ENCODE results near the gene KCMF1. TPM values are rescaled to one million over a fixed set of nuclear protein-coding genes. Genes with fewer than 3 reads are reported as not detected.

Gene KCMF1
- polyA plus RNA-seq, 1 donor (not counting 4 experiments of a cell fraction or from before 2014, with no cell fraction given), result 111 TPM

GRCh38 chr2:84925724-84926376 is 45.1 kb upstream of the KCMF1 start:
- dilution Hi-C loops (cut with MboI; ENCODE audit: extremely low pct_ligation_motif_present, low sequenced_read_pairs), result no loop called here
- no peaks in the 10 kb centered on the region for H4K20me1 ChIP-seq (ENCODE audit: control insufficient read depth, extremely low read depth, insufficient read depth, low read length)
- peak overlapping the region; percentile 90 for H3K4me2 ChIP-seq (ENCODE audit: control insufficient read depth, extremely low read depth, insufficient read depth, low read depth, low read length)
- TF ChIP-seq, protein P1, sequence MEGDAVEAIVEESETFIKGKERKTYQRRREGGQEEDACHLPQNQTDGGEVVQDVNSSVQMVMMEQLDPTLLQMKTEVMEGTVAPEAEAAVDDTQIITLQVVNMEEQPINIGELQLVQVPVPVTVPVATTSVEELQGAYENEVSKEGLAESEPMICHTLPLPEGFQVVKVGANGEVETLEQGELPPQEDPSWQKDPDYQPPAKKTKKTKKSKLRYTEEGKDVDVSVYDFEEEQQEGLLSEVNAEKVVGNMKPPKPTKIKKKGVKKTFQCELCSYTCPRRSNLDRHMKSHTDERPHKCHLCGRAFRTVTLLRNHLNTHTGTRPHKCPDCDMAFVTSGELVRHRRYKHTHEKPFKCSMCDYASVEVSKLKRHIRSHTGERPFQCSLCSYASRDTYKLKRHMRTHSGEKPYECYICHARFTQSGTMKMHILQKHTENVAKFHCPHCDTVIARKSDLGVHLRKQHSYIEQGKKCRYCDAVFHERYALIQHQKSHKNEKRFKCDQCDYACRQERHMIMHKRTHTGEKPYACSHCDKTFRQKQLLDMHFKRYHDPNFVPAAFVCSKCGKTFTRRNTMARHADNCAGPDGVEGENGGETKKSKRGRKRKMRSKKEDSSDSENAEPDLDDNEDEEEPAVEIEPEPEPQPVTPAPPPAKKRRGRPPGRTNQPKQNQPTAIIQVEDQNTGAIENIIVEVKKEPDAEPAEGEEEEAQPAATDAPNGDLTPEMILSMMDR (optimal IDR thresholded peaks at IDR 0.05 in 1 of 3, IDR thresholded peaks at IDR 0.05 in 1 of 3, conservative IDR thresholded peaks at IDR 0.05 in 1 of 3; ENCODE audit: extremely low read depth in 1 of 3, insufficient read depth in 2 of 3, low read length in 3 of 3), result peak; percentile 91 to 97 (median 97)
- no peak for TF ChIP-seq EZH2 (IDR thresholded peaks at IDR 0.05; ENCODE audit: low read length)
- H3K4me3 ChIP-seq (ENCODE audit: control insufficient read depth in 2 of 3, extremely low read depth in 1 of 3, insufficient read depth in 2 of 3, low read depth in 1 of 3, low read length in 3 of 3), result peak overlapping the region; percentile 32 to 65 (median 40)
- H3K4me1 ChIP-seq (ENCODE audit: control insufficient read depth, extremely low read depth, insufficient read depth, low read length), result peaks cover 34% of the 10 kb centered on the region
- peak overlapping the region; percentile 92 for H3K27ac ChIP-seq (ENCODE audit: control insufficient read depth, insufficient read depth, low read length)
- H3K9ac ChIP-seq (ENCODE audit: control insufficient read depth, extremely low read depth, insufficient read depth, low read length), result peak overlapping the region; percentile 64
- FAIRE-seq (peak; percentile 60), DNase-seq (ENCODE audit: low read depth, low spot score) (peak; percentile 82)
- H3K27me3 ChIP-seq (ENCODE audit: control insufficient read depth, extremely low read depth, insufficient read depth, low read length), result no peaks in the 10 kb centered on the region
- no peaks in the 10 kb centered on the region for H3K36me3 ChIP-seq (ENCODE audit: control insufficient read depth in 2 of 2, extremely low read depth in 1 of 2, insufficient read depth in 2 of 2, low read length in 2 of 2)
- H3K79me2 ChIP-seq (ENCODE audit: control insufficient read depth, insufficient read depth, low read length), result no peaks in the 10 kb centered on the region
- peak overlapping the region; percentile 75 for H2AFZ ChIP-seq (ENCODE audit: control insufficient read depth, low read length)
- H3K9me3 ChIP-seq (ENCODE audit: control insufficient read depth, low read depth, low read length), result no peaks in the 10 kb centered on the region
- no peaks in the 10 kb centered on the region for H3K9me1 ChIP-seq (ENCODE audit: control insufficient read depth, extremely low read depth, insufficient read depth, low read length)

- dilution Hi-C loops (cut with MboI; ENCODE audit: extremely low pct_ligation_motif_present, low sequenced_read_pairs), result no loop called here
- Histone ChIP-seq H3K4me2 (ENCODE audit: control insufficient read depth, extremely low read depth, insufficient read depth, low read depth, low read length) (peak overlapping the region; percentile 90), H3K27ac (ENCODE audit: control insufficient read depth, insufficient read depth, low read length) (no peak overlapping the region)
Observed at GRCh38 chr2:84927275-84927627, 43.7 kb upstream of the KCMF1 start.

More at GRCh38 chr2:84927275-84927627, 43.7 kb upstream of the KCMF1 start:
- Histone ChIP-seq H3K27me3 (ENCODE audit: control insufficient read depth, extremely low read depth, insufficient read depth, low read length) (no peaks in the 10 kb centered on the region), H3K79me2 (ENCODE audit: control insufficient read depth, insufficient read depth, low read length) (no peaks in the 10 kb centered on the region), H4K20me1 (ENCODE audit: control insufficient read depth, extremely low read depth, insufficient read depth, low read length) (no peaks in the 10 kb centered on the region), H3K9ac (ENCODE audit: control insufficient read depth, extremely low read depth, insufficient read depth, low read length) (no peak overlapping the region), H3K9me1 (ENCODE audit: control insufficient read depth, extremely low read depth, insufficient read depth, low read length) (no peaks in the 10 kb centered on the region), H3K4me3 (ENCODE audit: control insufficient read depth in 2 of 3, extremely low read depth in 1 of 3, insufficient read depth in 2 of 3, low read depth in 1 of 3, low read length in 3 of 3) (peak overlapping the region; percentile 40 to 68 (median 65)), H2AFZ (ENCODE audit: control insufficient read depth, low read length) (no peak overlapping the region), H3K36me3 (ENCODE audit: control insufficient read depth in 2 of 2, extremely low read depth in 1 of 2, insufficient read depth in 2 of 2, low read length in 2 of 2) (no peaks in the 10 kb centered on the region), H3K9me3 (ENCODE audit: control insufficient read depth, low read depth, low read length) (no peaks in the 10 kb centered on the region), H3K4me1 (ENCODE audit: control insufficient read depth, extremely low read depth, insufficient read depth, low read length) (peaks cover 34% of the 10 kb centered on the region)
- no peak for TF ChIP-seq EZH2 (IDR thresholded peaks at IDR 0.05; ENCODE audit: low read length)
- TF ChIP-seq, protein P1 (optimal IDR thresholded peaks at IDR 0.05 in 1 of 3, IDR thresholded peaks at IDR 0.05 in 1 of 3, conservative IDR thresholded peaks at IDR 0.05 in 1 of 3; ENCODE audit: extremely low read depth in 1 of 3, insufficient read depth in 2 of 3, low read length in 3 of 3), result no peak
- no peak for DNase-seq (ENCODE audit: low read depth, low spot score)
- FAIRE-seq, result no peak
